Stimulated activated CD8-positive, alpha-beta memory T cell treated with anti-CD3 and anti-CD28 coated beads, Interleukin-4, amount 100 ng/mL, for 1 hour (primary cell): Measurements from ENCODE around the gene RNGTT.

Source experiments
- DNase-seq, 2 donors: peaks; one replicate each; pipeline ENCODE4 v3.0.0-alpha.2; 2020; ENCODE audit warnings: low read depth in 2 of 2, low spot score in 1 of 2

Gene RNGTT

DNA sequence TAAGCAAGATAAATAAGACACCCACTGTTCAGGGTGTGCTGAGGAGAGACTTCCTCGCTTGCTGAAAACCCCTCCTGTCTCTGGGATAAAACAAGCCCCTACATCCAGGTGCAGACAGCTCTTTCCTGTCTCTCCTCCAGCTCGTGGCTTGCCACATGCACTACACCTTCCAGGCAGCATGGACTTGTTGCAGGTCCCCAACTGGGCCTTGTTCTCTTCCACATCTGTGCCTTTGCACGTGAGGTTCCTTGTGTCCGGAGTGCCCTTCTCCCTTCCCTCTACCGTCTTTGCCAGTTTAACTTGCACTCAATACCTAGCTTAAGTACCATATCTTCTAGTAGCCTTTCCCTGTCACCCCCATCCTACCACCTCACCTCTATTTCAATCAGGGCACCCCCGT lies 397.6 kb downstream of the RNGTT start:
- DNase-seq, result no peak

DNA sequence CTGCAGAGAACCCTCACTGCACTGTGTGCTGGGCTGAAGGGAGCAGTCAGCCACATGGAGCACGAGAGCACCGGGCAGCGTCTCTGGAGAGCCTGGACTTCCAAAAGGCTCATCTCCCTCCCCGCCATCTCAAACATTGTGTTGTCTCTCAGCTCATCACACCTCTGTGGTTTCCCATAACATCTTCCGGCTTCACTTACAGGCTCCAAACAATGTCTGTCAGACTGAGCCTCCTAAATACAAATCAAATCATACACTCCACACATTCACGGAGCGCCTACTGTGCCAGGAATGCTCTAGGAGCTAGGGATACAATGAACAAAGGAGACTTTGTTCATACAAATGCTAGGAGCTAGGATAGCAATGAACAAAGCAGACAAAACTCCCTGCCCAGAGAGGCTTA lies 398.0 kb downstream of the RNGTT start:
- DNase-seq, result no peak

DNA sequence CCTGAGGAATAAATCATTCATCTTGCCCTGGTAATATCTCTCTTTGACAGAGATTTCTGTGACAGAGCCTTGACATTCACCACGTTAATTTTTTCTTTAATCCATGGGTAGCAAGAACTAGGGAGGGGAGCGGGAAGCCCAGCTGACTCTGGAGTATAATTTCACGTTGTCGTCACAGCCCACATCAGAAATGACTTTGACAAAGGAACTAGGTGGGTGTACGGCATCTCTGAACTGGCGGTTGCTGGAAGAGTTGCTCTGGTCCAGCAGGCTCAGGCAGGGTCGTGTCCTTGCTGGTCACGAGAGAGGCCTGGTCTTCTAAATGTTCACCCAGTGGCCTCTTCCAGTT lies 400.2 kb downstream of the RNGTT start:
- no peak for DNase-seq

DNA sequence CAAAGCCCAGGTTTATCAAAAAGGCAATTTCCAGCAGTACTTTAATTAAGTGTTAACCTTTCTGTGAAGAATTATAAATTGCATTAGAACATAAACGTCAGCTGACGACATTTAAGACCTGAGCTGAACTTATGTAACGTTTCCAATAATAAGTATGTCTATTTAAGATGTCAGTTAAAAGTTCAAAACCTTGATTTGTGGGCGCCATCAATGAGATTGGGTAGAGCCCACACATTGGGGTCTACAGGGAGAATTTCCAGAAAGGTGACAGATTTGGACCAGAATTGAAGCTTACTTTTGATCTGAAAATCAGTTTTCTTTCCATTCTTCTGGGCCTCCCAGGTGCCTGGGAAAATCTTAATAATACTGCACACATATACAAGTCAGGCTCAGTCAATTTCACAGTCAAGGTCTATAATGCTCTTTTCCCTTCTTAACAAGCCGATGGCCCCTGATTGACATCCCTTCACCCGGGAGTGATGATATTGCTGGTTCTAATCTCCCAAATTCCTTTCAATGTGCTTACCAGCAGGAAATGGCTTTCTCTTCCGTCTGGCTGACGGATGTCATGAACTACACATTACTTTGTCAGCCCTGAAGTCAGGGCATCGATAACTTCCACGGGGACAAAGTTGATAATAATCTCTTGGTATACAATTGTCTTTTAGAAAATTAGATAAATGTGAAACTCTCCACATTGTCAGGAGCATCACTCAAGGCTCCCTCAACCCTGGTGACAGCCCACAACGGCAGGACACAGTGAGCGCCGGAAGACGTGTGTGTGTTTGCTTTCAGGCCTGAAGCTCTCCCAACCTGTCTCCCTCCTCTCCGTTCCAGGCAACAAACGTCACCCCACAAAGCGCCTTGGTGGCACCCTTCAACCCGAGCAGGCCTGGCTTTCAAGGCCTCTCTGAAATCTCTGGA lies 400.8 kb downstream of the RNGTT start:
- DNase-seq, result no peak

DNA sequence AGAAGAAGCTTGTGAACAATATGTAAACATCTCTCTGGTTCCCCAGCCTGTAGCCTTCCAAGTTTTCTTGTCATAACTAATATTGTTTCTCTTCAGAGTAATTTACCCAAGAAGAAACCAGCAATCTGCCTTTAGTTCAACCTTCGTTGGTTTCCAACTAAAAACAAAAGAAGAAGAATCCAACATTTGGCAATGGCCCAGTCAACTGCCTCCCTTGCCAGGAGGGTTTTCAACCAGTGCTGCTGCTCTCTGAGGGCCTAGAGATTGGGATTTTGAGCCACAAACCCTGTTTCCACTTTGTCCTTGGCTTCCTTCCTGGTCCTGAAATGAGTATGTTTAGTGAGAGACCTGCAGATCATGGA lies 401.5 kb downstream of the RNGTT start:
- no peak for DNase-seq

DNA sequence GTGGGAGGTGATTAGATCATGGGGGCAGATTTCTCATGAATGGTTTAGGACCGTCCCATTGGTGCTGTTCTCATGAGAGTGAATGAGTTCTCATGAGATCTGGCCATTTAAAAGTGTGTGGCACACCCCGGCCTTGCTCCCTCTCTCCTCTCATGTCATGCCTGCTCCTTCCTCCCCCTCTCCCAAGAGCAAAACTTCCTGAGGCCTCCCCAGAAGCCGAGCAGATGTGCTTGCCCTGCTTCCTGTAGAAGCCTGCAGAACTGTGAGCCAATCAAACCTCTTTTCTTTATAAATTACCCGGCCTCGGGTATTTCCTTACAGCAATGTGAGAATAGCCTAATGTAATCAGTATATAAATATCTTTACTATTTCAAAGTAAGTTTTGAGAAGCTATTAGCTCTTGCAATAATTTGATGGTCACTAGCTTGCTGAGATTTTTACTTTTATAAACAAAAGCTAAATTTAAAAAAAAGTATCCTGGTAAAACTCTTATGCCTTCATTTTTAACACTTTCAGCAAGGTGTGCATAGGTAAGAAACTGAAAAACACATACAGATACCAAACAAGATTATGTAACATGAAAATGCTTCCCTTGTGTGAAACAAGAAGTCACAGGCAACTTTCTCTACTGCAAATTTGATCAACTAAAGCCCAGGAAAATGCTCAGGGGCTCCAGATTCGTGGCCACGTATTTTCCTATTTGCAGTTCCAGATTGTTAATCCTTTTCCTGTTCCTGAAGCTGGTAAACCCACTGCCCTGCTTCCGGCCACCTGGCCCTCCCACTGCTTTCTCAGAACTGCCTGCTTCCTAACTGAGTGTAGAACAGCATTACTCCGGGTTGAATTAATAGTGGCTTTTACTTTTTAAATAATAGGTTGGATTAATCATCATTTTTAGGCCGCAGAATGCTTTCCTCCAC lies 402.1 kb downstream of the RNGTT start:
- DNase-seq, result no peak
